HS-27A (cell line): Measurements from ENCODE around the gene MARCOL.
A peak's percentile ranks its signal among the peaks of the same experiment; 100 is the strongest.
"Not testable (repeated sequence)": the region's sequence is repeated elsewhere in the genome, so short reads cannot be mapped to it uniquely, and the experiment has no call there.

ENCODE experiments used
- DNase-seq: peaks from one replicate; pipeline ENCODE4 v3.0.0-alpha.2; 2012; ENCODE audit warnings: low read depth, missing footprints

MARCOL gene

GRCh38 chr5:148267962-148268361, 29.6 kb downstream of the MARCOL start:
- DNase-seq: no peak

GRCh38 chr5:148268566-148268965, 30.2 kb downstream of the MARCOL start, which contains the start of gene SPINK13:
Gene SPINK13 (plus strand): TSS chr5:148268794. CDS start chr5:148270073, 1,279 bp downstream.
- peak; percentile 4 for DNase-seq

- DNase-seq: not testable (repeated sequence)
These were observed 36.8 kb downstream of the MARCOL start for GRCh38 chr5:148275129-148275528.

GRCh38 chr5:148280893-148281292, 42.6 kb downstream of the MARCOL start:
- DNase-seq: not testable (repeated sequence)

- not testable (repeated sequence) for DNase-seq
These were observed 43.0 kb downstream of the MARCOL start for GRCh38 chr5:148281336-148281735.

GRCh38 chr5:148290271-148291195, 52.2 kb downstream of the MARCOL start:
- DNase-seq: no peak
